ENCODE data around the gene CDH20.

CDH20 gene

GRCh38 chr18:61428266-61428665 lies 95.0 kb downstream of the CDH20 start:
- DNase-seq: no peak

GRCh38 chr18:61432590-61432989 lies 99.4 kb downstream of the CDH20 start:
- no peak for DNase-seq

GRCh38 chr18:61435064-61435652 lies 101.9 kb downstream of the CDH20 start:
- DNase-seq: no peak

GRCh38 chr18:61443081-61443725 lies 110.0 kb downstream of the CDH20 start:
- DNase-seq: peak; percentile 71

- no peak for DNase-seq
Observed at GRCh38 chr18:61448316-61448715, 115.1 kb downstream of the CDH20 start.

- peak; percentile 16 for DNase-seq
Observed at GRCh38 chr18:61459896-61460648, 126.8 kb downstream of the CDH20 start.

GRCh38 chr18:61464551-61465142 lies 131.4 kb downstream of the CDH20 start:
- peak; percentile 84 for DNase-seq

GRCh38 chr18:61466736-61467135 lies 133.5 kb downstream of the CDH20 start:
- DNase-seq: no peak

- DNase-seq: no peak
Observed at GRCh38 chr18:61470031-61470674, 136.9 kb downstream of the CDH20 start.

GRCh38 chr18:61471541-61471940 lies 138.3 kb downstream of the CDH20 start:
- DNase-seq: peak; percentile 35

GRCh38 chr18:61471942-61472341 lies 138.7 kb downstream of the CDH20 start:
- no peak for DNase-seq

- DNase-seq: no peak
Observed at GRCh38 chr18:61474341-61474740, 141.1 kb downstream of the CDH20 start.

GRCh38 chr18:61474918-61475317 lies 141.7 kb downstream of the CDH20 start:
- no peak for DNase-seq

- DNase-seq: peak; percentile 4
Observed at GRCh38 chr18:61475931-61476330, 142.7 kb downstream of the CDH20 start.

- no peak for DNase-seq
Observed at GRCh38 chr18:61489334-61489733, 156.1 kb downstream of the CDH20 start.

GRCh38 chr18:61496374-61496773 lies 163.1 kb downstream of the CDH20 start:
- DNase-seq: no peak

GRCh38 chr18:61497422-61497821 lies 164.2 kb downstream of the CDH20 start:
- no peak for DNase-seq

GRCh38 chr18:61502472-61502871 lies 169.2 kb downstream of the CDH20 start:
- peak; percentile 68 for DNase-seq

GRCh38 chr18:61503688-61504087 lies 170.5 kb downstream of the CDH20 start:
- peak; percentile 12 for DNase-seq

GRCh38 chr18:61528961-61529360 lies 195.7 kb downstream of the CDH20 start:
- peak; percentile 26 for DNase-seq

GRCh38 chr18:61530681-61531080 lies 197.5 kb downstream of the CDH20 start:
- no peak for DNase-seq

- no peak for DNase-seq
Observed at GRCh38 chr18:61531182-61531581, 198.0 kb downstream of the CDH20 start.

GRCh38 chr18:61531891-61532290 lies 198.7 kb downstream of the CDH20 start:
- no peak for DNase-seq
